Hypothalamus (tissue), 51 donors: ENCODE data around the gene RFTN1.

Source experiments
- DNase-seq, 51 donors: peaks; one replicate each; lab custom pipeline; 2025; lab: John Stamatoyannopoulos, UW

The RFTN1 gene

DNA sequence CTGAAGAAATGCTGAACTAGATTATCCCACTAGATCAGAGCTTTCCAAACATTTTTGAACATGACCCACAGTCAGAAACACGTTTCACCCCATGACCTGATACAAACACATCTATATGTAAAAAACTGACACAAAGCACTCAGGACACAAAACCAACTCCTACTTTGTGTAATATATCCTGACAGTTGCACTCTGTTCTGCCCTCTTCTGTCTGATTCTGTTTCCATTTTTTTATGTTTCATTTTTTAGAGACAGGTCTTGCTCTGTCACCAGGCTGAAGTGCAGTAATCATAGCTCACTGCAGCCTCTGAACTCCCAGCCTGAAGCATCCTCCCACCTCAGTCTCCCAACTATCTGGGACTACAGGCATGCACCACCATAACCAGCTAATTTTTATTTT is 15.8 kb upstream of the RFTN1 start:
- no peak for DNase-seq

- no peak for DNase-seq
These were observed 15.1 kb upstream of the RFTN1 start for GRCh38 chr3:16528581-16528993.

GRCh38 chr3:16528106-16528505 is 14.6 kb upstream of the RFTN1 start:
- DNase-seq, result no peak

- no peak for DNase-seq
These were observed 10.7 kb upstream of the RFTN1 start for GRCh38 chr3:16524196-16524595.

GRCh38 chr3:16523778-16524177 is 10.3 kb upstream of the RFTN1 start:
- no peak for DNase-seq

GRCh38 chr3:16522834-16523233 is 9.3 kb upstream of the RFTN1 start:
- DNase-seq, result no peak

GRCh38 chr3:16520970-16521881 is 7.7 kb upstream of the RFTN1 start:
- DNase-seq, result no peak

DNA sequence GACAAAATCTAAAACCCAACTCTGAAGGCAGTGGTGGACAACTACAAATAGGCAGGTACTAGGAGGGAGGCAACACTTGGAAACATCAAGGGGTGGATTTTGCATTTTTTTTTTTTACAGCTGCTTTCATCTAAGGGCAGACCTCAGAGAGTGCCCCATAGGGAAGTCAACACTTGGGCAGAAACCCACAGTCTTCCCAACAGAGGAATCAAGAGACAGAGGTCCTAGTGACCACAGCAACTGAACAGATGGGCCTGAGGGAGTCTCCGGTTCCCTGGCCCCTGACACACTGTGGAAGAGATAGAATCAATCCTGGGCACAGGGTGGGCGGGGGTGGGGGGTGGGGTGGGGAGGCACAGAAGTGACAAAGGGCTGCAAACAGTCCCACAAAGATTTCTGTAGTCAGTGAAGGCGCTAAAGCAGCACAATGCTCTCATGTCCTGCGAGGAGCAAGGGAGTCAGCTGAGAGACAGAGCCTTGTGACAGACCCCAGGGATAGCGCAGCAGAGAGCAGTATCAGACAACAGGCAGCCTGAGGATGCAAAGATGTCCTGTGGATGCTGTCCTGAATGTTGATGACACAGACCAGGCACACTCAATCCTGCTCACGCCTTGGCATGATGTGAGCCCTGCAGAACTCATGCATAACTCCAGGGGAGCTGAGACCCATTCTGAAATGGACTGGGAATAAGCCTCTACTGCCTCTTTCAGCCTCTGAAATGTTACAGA is 6.9 kb upstream of the RFTN1 start:
- DNase-seq, result no peak

GRCh38 chr3:16516695-16517481 is 3.4 kb upstream of the RFTN1 start:
- DNase-seq, result peak in 18 of 51 donors; percentile 2 to 44 (median 21)

DNA sequence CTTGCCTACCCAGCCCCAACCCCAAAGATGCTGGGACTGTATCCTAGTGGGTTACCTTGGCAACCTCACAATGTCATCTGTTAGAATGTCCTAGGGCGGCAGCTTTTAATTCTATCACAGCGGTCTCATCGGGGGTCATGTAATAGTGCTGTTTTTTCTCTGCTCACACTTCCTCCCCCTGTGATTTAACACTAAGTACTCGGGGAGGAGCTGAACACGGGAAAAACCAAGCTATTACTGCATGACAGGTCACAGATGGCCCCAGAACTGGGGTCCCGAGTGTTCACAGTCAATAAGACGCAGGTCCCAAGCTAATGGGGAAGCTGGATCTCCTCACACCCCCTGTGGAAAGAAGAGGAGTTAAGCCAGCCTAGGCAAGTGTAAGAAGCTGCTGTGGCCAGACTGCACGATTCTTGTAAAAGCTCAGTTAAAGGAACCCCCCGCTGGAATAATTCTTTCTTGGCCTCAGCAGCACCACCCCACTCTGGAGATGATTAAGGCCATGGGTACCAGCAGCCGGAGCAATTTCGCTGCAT is 2.5 kb upstream of the RFTN1 start:
- DNase-seq, result no peak

DNA sequence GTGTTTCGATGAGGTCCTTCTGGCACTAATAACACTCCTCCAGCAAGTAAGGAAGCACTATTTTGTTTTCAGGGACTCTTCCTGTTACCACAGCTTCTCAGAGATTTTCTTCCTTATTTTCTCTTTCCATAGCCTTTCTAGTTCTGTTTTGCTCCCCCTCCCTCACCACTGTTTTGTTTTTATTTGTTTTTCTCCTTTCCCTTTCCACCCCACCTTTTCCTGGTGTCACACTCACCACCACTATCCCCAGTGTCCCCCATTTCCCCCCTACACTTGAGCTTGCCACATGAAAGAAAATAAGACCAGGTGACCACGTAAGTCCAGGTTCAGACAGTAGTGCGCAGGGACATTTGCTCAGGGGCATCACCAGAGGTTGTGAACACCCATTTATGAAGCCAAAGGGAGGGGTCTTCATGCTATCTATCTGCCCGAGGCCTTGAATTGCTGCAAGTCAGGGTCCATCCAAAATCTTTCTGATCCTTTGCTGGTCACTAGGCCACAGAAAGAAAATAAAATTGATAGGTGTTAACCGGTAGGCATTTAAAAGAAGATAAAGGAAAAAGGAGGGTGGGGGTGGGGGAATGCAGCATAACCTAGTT is 1.4 kb upstream of the RFTN1 start:
- DNase-seq, result no peak

DNA sequence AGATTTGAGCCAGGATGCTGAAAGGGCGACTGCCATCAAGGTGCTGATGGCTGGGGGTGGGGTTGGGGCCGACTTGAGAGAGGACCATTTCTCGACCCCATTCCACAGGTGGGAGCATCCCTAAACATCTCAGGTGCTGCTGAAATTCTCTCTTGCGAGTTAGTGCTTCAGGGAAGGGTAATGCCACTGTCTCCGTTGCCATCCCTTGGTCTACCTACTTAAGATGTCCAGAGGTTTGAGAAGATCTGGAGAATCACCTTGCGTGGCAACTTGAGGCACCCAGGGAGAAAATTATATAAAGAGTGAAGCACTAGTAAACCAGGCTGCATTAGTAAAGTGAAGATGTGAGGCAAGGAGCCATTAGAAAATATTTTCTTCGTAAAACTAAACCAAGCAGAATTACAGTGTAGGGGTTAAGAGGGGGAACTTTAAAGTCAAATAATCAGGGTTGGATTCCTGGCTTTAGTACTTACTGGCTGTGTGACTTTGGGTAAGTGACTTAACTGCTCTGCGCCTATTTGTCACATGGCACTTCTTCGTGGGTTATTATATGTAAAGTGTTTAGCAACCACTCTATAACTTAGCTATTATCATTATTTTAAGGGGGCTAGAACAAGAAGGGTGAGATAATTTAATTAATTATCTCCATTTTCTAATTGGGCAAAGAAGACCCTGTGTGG is 662 bp upstream of the RFTN1 start:
- DNase-seq, result no peak

DNA sequence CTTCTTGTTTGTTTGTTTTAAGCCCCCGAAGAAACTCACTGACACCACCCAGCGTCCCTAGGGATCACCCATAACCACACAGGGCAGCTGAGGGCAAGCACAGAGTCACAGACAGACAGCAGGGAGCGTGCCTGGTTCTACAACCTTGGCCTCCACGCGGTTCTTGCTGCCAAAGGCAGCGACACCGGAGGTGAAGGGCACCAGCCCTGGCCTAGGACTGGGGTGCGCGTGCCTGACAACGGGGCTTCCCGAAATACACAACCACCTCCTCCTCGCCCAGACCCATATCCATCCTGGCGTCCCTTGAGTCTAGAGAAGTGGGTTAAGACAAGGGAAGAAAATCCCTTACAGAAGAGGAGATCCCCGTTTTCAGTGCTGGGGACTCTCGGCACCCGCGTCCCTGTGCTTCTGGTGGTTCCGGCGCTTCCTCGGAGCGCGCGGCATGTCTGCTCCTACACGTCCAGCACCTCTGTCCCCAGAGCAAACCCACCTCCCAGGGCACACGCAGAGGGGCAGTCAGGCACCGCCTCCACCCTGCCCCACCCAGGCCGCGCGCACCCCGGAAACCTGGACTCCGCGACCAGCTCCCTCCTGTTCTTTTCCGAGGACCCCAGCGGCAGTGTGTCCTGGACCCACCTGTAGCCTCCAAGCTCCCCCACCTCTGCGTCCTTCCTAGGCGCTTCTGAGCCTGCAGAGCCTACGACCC is 911 bp downstream of the RFTN1 start:
- DNase-seq, result peak in 6 of 51 donors; percentile 7 to 50 (median 15)

DNA sequence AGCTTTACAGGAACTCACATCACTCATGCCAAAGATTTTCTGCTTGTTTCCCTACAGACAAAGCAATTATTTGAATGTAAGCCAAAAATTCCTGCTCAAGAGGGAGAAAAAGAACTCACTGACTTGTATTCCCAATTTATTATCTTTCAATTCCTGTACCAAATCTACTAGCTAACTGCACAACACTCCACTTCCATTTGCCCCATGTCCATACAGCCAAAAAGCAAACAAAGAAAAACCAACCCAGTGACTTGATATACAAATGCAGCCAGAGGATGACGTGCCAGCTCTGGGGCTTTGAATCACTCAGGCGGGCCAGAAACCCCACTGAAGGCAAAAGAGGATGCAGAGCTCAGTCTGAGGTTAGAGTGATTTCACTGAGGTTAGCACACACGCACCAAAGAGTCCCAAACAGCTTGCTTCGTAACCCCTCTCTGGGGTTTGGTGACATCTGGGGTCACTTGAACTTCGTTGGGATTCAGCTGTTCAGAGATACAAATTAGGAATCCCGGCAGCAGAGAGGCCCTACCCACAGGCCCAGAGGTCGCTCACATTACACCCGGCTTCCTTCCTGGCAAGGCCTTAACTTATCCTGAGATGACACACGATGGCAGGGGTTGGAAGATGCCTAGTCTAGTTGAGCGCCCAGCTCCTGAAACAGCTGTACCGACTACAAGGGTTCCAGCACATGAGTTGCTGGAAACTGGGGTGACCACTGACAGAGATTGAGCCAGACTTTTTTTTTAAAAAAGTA is 1.6 kb downstream of the RFTN1 start:
- DNase-seq, result peak in 3 of 51 donors; percentile 30 to 54 (median 32)

DNA sequence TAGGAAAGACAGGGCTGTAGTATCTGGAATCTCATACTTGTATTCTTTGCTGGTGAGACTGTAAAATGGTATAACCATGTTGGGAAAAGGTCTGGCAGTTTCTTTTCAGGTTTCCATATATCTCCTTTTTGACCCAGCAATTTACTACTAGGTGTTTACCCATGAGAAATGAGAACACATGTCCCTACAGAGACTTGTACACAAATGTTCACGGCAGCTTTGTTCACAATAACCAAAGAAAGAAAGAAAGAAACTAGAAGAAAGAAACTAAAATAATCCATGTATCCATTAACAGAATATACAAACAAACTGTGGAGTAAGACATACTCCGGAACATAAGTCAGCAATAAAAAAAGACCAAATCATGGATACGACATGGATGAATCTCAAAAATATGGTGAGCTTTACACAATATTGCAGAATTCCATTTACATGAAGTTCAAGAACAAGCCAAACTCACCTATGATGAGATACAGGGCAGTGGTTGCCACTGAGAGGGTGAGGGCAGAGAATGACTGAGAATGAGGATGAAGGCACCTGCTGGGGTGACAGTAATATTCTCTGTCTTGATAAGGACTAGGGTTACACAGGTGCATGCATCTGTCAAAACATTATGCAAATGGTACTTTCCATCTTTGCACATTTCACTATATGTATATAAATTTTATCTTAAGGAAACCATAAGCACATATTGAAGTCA is 2.7 kb downstream of the RFTN1 start:
- no peak for DNase-seq

DNA sequence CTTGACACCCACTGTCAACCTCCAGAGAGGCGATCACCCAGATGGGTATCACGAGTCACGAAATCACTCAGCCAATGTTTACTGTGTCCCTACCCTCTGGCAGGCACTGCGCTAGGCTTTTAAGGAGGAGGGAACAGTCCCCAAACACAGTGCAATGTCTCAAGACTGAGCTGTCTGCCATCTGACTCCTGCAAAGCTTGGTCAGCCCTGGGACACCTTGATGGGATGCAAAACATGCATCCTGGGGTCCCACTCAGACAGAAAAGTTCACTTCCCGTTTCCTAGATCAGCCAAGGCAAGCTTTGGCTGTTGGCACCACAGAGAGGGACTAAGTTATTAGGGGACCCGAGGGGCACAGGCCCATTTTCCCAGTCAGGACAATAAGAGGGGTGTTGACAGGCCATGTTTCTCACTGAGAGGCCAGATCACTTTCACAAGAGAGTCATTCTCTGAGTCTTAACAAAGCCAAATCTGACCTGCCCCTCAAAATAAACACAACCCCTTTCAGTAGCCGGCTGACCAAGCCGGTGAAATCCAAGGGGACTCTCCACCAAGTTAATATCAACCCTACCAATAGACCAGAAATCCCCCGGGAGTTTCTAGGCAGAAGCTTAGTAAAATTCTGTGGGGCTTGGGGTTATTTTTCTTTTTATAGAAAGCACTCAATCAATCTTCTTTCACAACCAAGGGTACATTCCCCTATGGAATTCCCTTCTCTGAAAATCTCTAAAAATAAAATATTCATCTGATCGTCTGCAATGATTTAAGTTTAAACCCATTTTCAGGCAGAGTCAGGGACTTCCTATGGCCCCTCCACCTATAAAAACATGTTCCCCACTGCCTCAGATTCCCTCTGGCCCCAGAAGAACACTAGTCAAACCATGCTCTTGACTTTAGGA is 3.5 kb downstream of the RFTN1 start:
- no peak for DNase-seq

DNA sequence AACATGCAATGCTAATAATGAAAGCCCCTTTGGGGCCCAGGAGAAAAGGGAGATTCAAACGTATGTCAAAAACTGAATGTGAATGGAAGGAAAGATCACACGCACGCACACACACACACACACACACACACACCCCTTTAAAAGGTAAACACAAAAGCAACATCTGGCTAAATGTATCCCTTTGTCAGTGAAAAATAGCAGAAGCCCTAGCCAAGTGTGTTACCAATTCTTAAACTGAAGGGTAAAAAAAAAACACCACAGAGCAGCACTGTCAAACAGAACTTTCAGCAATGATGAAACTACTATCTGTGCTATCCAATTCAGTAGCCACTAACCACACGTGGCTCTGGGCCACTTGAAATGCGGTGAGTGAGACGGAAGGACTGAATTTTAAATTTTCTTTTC is 4.9 kb downstream of the RFTN1 start:
- DNase-seq, result no peak
